Raji (cell line): Measurements from ENCODE around the gene SLC41A1.

Experiments
- POLR2A ChIP-seq: IDR thresholded peaks from 2 replicates; pipeline ENCODE4 v1.6.1; 2011; ENCODE audit warnings: low read depth, low read length, control low read depth; ENCODE audit not compliant: insufficient read depth

SLC41A1 gene

GRCh38 chr1:205751036-205751651, 61.9 kb downstream of the SLC41A1 start:
- no peak for TF ChIP-seq POLR2A

GRCh38 chr1:205750138-205751035, 62.6 kb downstream of the SLC41A1 start, which contains the start of gene NUCKS1:
NUCKS1 (minus strand) TSS chr1:205750182; CDS start chr1:205749973, 209 bp downstream.
- TF ChIP-seq POLR2A: peak; percentile 52; the same call in 1 of the 2 replicates

GRCh38 chr1:205749234-205750137, 63.5 kb downstream of the SLC41A1 start:
- TF ChIP-seq POLR2A: peak; percentile 54

- TF ChIP-seq POLR2A: no peak
These were observed 64.4 kb downstream of the SLC41A1 start for GRCh38 chr1:205748403-205749233.

- TF ChIP-seq POLR2A: no peak
These were observed 66.1 kb downstream of the SLC41A1 start for GRCh38 chr1:205746757-205747412.

- TF ChIP-seq POLR2A: no peak
These were observed 68.6 kb downstream of the SLC41A1 start for GRCh38 chr1:205744403-205744802.

- TF ChIP-seq POLR2A: no peak
These were observed 69.0 kb downstream of the SLC41A1 start for GRCh38 chr1:205743977-205744376.

- no peak for TF ChIP-seq POLR2A
These were observed 71.3 kb downstream of the SLC41A1 start for GRCh38 chr1:205741681-205742080.

GRCh38 chr1:205739348-205740160, 73.4 kb downstream of the SLC41A1 start:
- TF ChIP-seq POLR2A: no peak
